Amniotic stem cell (primary cell): Measurements from ENCODE around the gene JAML.

ENCODE experiments used
- DNase-seq: peaks from one replicate; lab custom pipeline; 2025; lab: John Stamatoyannopoulos, UW

The JAML gene

DNA sequence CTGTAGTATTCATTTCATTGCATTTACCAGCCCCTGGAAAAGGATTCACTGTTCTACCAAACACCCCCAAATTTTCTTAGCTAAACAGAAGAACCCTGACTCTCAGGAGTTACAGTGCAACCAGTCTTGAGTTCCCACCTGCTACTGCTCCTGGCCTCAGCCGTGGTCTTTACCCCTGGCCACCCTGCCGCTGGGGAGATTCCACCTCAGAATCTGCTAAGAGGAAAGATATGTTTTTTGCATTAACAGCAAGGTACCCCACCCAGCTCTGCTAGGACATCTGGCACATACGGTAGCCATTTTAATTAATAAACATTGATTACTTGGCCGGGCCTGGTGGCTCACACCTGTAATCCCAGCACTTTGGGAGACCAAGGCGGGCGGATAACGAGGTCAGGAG is 9.0 kb downstream of the JAML start:
- DNase-seq: no peak

DNA sequence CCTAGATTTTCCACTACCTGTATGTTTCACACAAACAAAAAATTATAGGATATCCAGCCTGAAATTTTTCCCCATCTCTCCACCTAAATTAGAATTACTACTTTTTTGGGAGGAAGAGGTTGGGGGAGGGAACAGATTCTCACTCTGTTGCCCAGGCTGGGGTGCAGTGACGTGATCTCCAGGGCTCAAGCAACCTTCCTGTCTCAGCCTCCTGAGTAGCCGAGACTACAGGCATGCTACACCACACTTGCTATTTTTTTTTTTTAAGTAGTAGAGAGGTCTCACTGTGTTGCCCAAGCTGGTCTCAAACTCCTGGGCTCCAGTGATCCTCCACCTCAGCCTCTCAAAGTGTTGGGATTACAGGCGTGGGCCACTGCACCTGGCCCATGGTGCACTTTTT is 9.5 kb downstream of the JAML start:
- DNase-seq: no peak

DNA sequence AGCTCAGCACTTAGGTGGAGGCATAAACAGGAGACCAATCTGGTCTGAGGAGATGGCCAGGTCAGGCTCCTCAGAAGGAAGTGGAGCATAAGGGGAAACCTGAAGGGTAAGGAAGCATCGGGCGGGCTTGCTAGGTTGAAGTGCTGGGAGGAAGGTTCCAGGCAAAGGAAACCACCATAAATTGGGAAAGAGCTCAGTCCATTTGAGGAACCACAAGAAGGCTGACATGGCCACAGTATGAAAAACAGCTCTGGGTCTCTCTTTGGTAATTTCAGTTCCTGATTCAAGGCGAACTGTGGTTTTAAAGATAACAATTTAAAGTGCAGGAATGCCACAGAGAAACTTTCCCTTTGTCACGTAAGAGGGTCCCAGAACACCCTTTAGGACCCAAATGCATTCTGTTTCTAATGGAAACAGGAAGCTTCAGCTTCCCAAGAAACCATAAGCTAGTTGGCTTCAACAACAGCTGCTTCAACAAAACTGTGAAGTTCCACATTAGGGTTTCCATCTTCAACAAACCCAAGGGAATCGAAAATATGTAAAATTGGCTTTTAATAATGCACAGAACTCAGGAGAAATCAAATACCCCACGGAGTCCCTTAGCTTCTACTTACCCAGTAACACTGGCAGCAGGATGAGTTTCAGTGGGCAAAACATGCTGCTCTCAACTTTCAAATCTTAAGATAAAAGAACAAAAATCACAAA is 10.4 kb downstream of the JAML start:
- no peak for DNase-seq

DNA sequence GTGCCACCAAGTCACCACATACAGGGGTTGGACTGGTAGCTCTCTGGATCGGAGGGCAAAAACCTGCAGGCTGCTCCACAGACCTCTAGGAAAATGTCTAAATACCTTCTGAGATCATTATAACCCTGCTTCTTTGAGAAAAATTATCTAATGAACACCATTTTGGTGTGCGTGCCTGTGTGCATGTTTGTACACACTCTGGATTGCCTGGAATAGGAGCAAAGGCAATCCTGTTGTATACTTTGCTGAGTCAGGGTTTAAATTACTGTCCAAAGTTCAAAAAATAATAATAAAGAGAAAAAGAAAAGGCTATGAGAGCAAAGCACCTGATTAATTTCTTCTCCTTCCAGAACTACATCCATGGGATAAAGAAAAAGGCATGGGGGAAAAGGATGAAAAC is 11.0 kb downstream of the JAML start:
- DNase-seq: no peak

DNA sequence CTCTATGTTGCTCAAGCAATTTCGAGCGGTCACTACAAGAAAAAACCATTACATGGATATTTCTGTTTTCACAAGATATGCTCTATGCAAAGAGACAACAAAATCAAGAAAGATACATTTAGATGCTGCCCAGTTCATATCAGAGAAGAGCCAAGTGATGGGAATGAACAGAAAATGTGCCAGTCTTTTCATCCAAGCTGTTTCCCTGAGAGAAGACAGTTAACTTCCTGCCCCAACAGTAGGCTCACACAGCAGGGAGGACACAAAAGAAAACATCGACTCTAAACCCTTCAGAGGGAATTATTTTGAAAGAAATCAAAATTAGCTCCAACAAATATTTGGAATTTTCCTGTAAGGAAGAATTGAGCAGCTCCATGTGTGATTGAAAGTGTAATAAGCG is 11.6 kb downstream of the JAML start:
- no peak for DNase-seq

DNA sequence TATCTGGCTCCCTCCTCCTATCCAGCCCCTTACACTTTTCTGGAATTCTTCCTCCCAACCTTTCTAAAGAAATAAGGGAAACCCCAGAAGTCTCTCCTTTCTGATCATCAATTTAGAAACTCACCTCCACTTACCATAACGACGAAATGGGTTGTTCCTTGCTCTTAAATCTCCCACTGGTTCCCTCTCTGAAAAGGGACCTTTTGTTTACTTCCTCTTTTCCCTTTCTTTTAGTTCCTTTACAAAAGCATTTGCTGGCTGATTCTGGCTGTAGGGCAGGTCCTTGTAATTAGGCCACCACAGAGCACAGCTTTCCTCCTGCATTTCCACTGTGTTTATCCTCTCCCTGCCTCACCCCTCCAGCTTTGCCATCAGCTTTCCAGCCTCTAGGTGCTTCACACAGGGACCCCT is 12.0 kb downstream of the JAML start:
- no peak for DNase-seq

DNA sequence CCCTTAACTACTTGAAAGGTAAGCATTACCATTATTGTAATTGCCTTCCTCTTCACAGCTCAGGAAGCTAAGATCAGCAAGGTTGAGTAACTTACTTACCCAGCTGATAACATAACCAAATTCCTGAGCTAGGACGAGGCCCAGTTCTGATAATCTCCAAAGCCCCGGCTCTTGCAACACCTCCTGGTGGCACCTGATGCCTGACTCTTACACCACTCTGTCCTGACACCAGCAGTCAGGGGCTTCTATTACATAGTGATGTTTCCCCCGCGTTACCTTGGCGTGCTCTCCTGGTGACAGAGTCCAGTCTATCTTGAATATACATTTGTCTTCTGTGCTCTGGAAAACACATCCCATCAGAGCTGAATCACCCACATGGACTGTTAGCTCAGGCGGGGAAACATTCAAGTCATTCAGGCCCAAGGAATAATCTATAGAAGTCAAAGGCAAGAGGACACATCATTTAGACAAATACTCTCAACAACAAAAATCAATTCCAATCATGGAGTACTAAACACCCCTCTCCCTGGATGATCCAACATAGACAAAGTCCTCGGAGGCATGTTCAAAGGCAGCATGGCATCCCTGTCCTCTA is 12.6 kb downstream of the JAML start:
- DNase-seq: no peak

DNA sequence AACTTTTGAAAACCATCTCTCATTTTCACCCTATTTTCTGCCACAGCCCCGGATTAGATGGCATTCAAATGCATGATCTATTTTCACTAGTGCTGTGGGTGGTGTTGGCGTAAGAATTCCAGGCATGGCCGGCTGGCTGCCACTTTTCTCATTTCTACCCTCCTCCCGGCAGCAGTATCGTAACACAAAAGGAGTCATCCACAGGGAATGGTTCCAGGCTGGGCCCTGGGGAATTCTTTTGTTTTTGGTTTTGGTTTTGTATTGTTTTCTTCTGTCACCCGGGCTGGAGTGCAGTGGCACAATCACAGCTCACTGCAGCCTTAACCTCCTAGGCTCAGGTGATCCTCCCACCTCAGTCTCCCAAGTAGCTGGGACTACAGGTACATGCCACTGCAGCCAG is 13.8 kb downstream of the JAML start:
- no peak for DNase-seq

DNA sequence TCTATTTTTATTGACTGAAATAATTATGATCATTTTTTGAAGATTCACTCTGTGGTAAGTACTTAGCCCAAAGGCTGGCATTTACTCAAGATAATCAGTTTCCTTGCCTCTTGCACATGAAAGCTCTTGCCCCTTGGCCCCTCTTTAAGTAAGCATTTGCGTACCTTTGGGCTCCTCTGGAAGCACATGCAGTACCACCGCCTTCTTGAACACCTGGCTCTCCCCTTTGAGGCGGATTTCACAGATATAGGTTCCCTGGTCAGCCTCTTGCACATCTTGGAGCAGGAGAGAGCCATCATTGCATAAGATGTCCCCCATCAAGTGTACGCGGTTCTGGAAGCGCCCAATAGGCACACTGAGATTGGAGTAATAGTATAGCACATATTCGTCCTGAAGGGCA is 14.5 kb downstream of the JAML start:
- DNase-seq: no peak

DNA sequence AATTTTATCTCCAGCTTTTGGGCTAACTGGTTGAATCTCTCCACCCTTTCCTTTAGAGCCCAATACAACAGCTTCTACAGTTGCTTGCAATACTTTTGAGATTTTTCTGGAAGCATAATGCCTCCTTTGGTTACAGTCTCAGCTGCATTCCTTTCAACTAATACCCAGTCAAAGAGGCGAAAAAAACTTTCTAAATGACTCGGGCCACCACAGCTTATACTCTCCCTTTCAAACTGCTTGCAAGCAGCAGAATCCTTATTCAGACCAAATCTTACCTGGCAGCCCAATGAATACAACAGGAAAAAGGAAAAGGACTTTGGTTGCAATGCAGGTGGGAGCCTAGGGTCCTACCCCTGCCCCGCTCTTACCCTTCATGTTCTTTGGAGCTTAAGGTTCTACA is 15.8 kb downstream of the JAML start:
- no peak for DNase-seq

DNA sequence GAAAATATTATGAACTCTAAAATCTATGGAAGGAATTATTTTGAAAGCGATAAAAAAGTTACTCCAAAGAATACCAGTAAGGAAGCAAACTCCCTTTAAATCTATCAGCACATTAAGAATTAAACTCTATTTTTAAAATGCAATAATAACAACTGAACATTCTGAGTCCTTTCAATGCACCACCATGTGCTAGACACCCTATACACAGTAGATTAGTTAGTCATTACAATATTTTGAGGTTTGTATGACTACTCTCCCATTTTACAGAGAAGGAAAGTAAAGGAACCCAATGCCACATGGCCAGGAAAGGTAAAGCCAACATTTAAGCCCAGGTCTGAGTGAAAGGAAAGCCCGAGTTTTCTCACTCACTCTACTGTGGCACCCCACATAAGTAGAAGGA is 17.7 kb downstream of the JAML start:
- no peak for DNase-seq

DNA sequence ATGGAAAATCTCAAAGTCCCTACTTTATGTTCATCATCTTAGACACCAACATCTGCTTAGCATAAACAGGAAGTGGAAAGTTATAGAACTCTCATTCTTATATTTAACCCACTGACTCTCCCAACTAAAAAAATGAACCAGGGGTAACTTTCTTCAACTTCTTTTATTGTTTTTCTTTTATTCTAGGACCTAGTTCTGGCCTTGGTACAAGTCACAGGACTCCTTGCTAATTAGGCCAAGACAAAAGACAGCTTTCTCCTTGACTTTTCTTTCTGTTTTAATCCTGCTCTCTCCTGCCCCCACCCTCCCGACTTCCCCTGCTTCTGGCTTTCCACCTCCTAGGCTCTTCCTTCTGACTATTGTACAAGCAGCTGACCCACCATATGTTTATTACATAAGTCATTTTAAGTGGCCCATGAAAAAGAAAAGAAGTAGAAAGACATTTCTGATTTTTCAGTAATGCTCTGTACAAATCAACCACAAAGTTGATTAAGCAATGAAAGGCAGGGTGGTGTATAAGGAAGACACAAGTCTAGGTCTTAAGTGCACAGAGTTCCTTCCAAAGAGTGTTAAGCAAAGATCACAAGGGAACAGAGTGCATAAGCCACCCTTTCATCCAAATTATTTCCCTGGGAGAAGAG is 18.3 kb downstream of the JAML start:
- no peak for DNase-seq

DNA sequence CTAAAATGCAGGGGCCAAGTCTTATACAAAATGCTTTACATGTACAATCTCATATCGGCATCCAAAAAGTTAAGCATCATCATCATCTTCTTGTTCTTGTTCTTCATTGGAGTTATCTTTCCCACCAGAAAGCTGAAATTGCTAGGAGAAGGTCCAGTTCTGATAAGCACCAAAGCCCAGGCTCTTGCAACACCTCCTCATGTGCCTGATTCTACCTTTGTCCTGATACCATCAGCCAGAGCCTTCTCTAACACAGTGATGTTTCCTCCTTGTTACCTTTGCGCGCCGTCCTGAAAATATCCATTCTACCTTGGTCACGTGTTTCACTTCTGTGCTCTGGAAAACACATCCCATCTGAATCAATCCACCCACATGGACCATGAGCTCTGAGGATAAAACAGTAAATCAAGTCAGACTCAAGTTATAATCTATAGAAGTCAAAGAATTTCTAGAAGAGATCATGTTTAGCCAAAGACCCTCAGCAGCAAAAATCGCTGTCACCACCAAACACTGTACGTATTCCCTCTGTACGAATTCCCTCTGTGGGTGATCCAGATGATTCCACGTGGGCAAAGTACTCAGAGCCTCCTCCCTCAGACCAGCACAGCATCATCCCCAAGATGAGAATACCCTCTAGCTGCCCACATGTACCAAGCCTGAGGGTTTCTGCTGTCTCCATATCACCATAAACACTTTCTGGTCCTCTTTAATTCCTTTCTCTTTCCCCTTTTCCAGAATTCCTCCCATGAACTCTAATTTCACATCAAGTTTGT is 19.0 kb downstream of the JAML start:
- no peak for DNase-seq

DNA sequence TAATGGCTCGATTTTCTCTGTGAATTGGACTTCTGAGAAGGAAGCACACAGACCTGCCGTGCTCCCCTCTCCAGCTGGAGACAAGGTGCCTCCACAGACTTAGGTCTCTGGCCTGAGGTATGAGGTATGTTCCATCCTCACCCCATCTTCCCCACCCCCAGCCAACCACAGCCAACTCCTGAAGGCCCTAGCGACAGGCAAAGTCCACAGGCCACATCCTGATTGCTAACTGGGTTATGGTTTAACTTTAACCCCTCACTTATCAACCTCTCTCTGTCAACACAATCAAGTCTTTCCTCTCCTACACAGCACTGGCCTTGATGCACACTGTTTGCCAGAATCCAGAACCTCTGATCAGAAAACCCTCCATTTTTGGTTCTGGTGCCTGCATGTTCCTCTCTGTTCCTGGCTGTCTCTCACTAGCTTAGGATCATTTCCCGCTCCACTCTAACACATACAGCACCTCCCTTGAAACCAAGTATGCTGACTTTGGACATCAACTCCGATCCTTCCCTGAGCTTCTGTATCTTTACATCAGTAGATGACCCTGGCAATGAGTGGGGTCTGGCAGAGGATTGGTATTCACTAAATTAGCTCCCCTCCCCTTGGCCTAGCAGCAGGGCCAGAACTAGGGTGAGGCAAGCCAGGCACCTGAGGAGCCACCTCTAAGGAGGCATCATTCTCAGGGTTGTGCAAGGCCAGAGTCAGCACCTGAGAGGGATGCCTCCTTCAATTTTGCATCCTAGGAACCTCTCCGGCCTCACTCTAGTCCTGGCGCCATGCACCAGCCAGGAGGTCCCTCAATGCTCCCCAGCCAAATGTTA is 22.0 kb downstream of the JAML start:
- DNase-seq: no peak

DNA sequence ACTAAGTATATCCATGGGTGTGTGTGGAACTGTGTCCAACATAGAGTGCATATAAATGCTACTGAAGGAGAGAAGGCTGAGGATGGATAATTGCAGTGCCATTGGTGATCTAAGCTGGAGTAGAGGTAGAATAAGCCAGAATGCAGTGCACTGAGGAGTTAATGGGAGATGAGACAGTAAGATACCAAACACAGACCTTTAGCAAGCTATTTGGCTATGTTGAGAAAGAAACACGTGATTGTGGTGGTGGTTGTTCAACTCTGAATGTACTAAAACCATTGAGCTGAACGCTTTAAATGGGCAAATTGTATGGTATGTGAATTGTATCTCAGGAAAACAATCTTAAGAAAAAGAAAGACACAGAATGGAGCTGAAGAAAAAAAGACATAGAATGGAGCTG is 22.8 kb downstream of the JAML start:
- DNase-seq: no peak

DNA sequence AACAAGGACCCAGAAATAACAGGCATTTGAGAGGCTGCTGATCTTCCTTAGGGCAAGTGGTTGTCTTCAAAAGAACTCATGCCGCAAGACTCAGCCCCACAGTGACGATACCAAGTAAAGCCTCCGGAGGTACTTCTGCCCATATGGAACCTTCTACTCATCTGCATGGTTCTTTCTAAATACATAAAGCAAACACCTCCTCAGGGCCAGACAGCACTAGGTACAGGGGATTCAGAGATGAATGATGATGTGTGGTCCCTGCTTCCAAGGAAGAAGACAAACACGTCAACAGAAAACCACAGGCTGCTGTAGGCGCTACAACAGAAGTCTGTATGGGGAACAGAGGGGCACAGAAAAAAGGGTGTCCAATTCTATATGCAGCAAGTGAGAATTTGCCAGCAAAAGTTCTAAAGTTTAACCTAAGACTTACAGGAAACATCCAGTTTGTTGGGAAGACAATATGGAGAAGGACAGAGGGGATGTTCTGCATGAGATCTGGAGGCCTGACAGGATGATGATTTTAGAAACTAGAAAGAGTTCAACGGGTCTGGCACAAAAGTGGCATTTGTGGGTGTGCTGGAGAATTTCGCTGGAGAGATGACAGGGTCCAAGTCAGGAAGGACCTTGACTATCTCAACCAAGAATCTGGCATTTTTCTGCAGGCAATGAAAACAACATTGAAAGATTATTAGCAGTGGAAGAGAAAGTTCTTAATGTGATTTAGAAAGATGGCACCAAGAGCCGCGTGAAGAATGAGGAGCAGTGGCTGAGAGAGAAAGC is 23.7 kb downstream of the JAML start:
- no peak for DNase-seq

DNA sequence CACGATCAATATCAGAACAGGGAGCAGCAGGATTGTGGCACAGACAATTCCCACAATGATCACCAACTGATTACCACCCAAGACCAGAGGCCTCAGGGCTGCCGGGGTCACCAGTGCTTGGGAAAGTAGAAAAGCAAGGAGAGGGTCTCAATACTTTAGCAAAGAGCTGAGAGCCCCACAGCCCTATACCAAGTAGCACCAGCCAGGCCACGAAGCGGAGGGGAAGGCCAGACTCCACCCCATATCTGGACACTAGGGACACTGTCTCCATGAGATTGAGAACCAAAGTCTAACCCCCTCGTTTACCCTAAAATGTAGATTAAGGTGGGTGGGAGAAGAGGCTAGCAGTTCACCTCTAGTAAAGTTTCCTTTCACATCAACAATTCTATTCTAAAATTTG is 24.3 kb downstream of the JAML start:
- DNase-seq: no peak

DNA sequence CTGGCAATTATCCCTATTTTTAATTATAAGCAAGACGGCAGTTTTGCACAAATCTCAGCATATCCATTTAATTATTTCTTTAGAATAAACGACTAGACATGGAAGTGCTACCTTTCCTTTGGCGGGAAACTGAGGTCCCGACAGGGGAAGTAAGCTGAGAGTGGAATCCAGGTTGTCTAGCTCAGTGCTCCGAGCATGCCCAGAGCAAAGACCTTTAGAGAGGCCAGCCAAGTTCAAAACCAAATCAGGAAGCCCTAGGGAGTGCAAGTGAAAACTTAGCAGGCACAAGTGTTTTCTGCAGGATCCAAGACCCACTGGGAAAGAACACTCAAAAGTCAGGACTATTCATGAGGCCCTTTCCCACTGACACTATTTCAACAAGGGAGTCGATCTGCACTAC is 25.7 kb downstream of the JAML start:
- DNase-seq: no peak

DNA sequence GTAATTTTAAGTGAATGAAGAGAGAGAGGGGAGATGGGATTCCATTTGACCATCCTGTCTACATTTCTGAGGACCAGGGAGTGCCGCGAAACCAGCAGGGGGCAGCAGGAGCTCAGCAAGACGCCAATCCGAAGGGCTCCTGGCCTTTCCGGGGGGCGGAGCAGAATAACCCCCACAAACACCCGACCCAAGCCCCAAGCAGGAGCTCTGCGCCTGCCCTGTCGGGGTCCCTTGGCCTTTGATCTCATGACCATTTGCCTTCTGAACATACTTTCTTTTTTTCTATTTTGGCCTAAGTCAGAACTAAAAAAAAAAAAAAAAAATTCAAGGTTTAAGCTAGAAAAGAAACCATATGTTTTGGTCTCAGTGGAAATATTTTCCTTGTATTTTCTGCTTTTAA is 26.4 kb downstream of the JAML start:
- peak; percentile 34 for DNase-seq

DNA sequence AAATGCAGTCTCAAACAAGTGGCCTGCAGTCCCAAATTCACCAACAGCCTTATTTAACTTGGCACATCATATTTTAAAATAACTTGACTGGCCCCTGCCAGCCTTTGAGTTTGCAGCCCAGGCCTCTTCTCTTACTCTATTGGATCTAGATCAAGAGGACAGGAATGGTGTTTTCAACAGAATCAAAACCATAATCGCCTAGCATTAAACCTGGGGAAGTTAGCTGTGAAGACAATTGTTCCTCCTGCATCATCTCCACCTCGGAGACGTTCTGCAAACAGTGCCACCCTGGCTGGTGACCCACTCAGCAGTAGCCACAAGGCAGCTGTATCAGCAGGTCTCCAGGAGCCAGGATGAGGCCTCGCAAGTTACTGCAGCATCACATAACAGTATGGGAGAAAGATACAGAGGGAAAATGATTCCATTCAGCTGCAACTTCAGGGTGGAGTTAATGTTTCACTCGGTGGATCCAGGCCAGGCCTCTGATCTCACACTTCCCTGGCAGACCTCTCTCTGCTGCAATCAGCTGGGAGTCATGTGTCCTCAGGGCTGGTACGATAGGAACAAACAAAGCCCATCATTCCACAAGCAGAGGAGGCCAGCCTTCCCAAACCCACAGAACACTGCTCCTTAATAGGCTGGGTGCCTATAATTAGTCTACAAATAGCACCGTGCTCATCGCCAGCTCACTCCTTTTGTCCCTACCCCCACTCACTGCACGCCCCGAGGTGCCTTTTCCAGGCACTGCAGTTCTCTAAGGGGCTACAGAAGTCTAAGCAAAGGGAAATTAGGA is 29.8 kb downstream of the JAML start:
- DNase-seq: peak; percentile 16
